GM21717 (cell line): ENCODE data around the gene GMDS.

Experiments used
- ATAC-seq: cut with Tn5 transposase; IDR thresholded peaks from one replicate; pipeline ENCODE4 v1.9.1; 2021; ENCODE audit warnings: mild to moderate bottlenecking, moderate library complexity; ENCODE audit not compliant: unreplicated experiment

Gene GMDS

GRCh38 chr6:2007165-2007564 is 238.2 kb downstream of the GMDS start:
- ATAC-seq = no peak

- ATAC-seq = no peak
Observed at GRCh38 chr6:2004888-2005287, 240.5 kb downstream of the GMDS start.

- ATAC-seq = no peak
Observed at GRCh38 chr6:2000962-2001361, 244.4 kb downstream of the GMDS start.

- ATAC-seq = no peak
Observed at GRCh38 chr6:1997702-1998101, 247.7 kb downstream of the GMDS start.

GRCh38 chr6:1995636-1996035 is 249.8 kb downstream of the GMDS start:
- no peak for ATAC-seq

GRCh38 chr6:1993042-1993441 is 252.4 kb downstream of the GMDS start:
- ATAC-seq = no peak

- ATAC-seq = no peak
Observed at GRCh38 chr6:1991332-1991878, 254.0 kb downstream of the GMDS start.

- no peak for ATAC-seq
Observed at GRCh38 chr6:1988843-1989242, 256.6 kb downstream of the GMDS start.

- ATAC-seq = no peak
Observed at GRCh38 chr6:1987640-1988039, 257.8 kb downstream of the GMDS start.

GRCh38 chr6:1986454-1987243 is 258.8 kb downstream of the GMDS start:
- ATAC-seq = no peak

- ATAC-seq = no peak
Observed at GRCh38 chr6:1984346-1984994, 260.9 kb downstream of the GMDS start.

- no peak for ATAC-seq
Observed at GRCh38 chr6:1983850-1984249, 261.6 kb downstream of the GMDS start.

- no peak for ATAC-seq
Observed at GRCh38 chr6:1972962-1973361, 272.4 kb downstream of the GMDS start.

- no peak for ATAC-seq
Observed at GRCh38 chr6:1971612-1972011, 273.8 kb downstream of the GMDS start.

GRCh38 chr6:1970151-1970561 is 275.2 kb downstream of the GMDS start:
- ATAC-seq = no peak

GRCh38 chr6:1966713-1967112 is 278.7 kb downstream of the GMDS start:
- ATAC-seq = no peak

GRCh38 chr6:1965596-1966224 is 279.7 kb downstream of the GMDS start:
- ATAC-seq = no peak

GRCh38 chr6:1963596-1963995 is 281.8 kb downstream of the GMDS start:
- no peak for ATAC-seq

GRCh38 chr6:1962201-1962600 is 283.2 kb downstream of the GMDS start:
- no peak for ATAC-seq

- no peak for ATAC-seq
Observed at GRCh38 chr6:1960486-1961142, 284.8 kb downstream of the GMDS start.

- no peak for ATAC-seq
Observed at GRCh38 chr6:1958257-1958656, 287.1 kb downstream of the GMDS start.
